ENCODE results near the gene METAP1.
"Not testable (repeated sequence)": the region's sequence is repeated elsewhere in the genome, so short reads cannot be mapped to it uniquely, and the experiment has no call there.

METAP1 gene

GRCh38 chr4:99061048-99061700 lies 65.7 kb downstream of the METAP1 start:
- DNase-seq = no peak

- DNase-seq = no peak
These were observed 66.6 kb downstream of the METAP1 start for GRCh38 chr4:99062120-99062519.

GRCh38 chr4:99065521-99065920 lies 70.0 kb downstream of the METAP1 start:
- DNase-seq = not testable (repeated sequence)

- DNase-seq = no peak
These were observed 72.1 kb downstream of the METAP1 start for GRCh38 chr4:99067617-99068016.

- no peak for DNase-seq
These were observed 75.6 kb downstream of the METAP1 start for GRCh38 chr4:99071159-99071558.

GRCh38 chr4:99074816-99075215 lies 79.3 kb downstream of the METAP1 start:
- DNase-seq = no peak

GRCh38 chr4:99076292-99076976 lies 80.9 kb downstream of the METAP1 start:
- no peak for DNase-seq

- no peak for DNase-seq
These were observed 81.7 kb downstream of the METAP1 start for GRCh38 chr4:99077177-99077576.

- no peak for DNase-seq
These were observed 82.8 kb downstream of the METAP1 start for GRCh38 chr4:99078336-99078735.

- DNase-seq = no peak
These were observed 83.6 kb downstream of the METAP1 start for GRCh38 chr4:99078931-99079624.

- DNase-seq = no peak
These were observed 84.2 kb downstream of the METAP1 start for GRCh38 chr4:99079625-99080295.

GRCh38 chr4:99080869-99081268 lies 85.3 kb downstream of the METAP1 start:
- not testable (repeated sequence) for DNase-seq

- DNase-seq = no peak
These were observed 86.7 kb downstream of the METAP1 start for GRCh38 chr4:99082192-99082591.

GRCh38 chr4:99084595-99084994 lies 89.1 kb downstream of the METAP1 start:
- no peak for DNase-seq

- DNase-seq = peak in 1 of 2 experiments; percentile 46
These were observed 92.5 kb downstream of the METAP1 start for GRCh38 chr4:99088023-99088449.

GRCh38 chr4:99088481-99089365 lies 93.2 kb downstream of the METAP1 start, which contains the start of gene ADH5:
Gene ADH5 (minus strand): TSS chr4:99088788. CDS start chr4:99088700, 88 bp downstream.
- peak; percentile 42 to 88 for DNase-seq

- DNase-seq = no peak
These were observed 95.1 kb downstream of the METAP1 start for GRCh38 chr4:99090481-99091215.

GRCh38 chr4:99091216-99091575 lies 95.7 kb downstream of the METAP1 start:
- no peak for DNase-seq

GRCh38 chr4:99091841-99092240 lies 96.3 kb downstream of the METAP1 start:
- DNase-seq = not testable (repeated sequence)

GRCh38 chr4:99099311-99099710 lies 103.8 kb downstream of the METAP1 start:
- no peak for DNase-seq

GRCh38 chr4:99099814-99100213 lies 104.3 kb downstream of the METAP1 start:
- DNase-seq = not testable (repeated sequence)

- DNase-seq = no peak
These were observed 105.4 kb downstream of the METAP1 start for GRCh38 chr4:99100876-99101275.

All from NCI-H526 (cell line).